Psoas muscle (tissue), 8 donors: Measurements from ENCODE around the gene RASAL2. TPM values are rescaled to one million over a fixed set of nuclear protein-coding genes. Genes with fewer than 3 reads are reported as not detected.

Experiments used
- ATAC-seq, 4 donors: fragments of 200-7000 bp; cut with Tn5 transposase; one replicate each; pipeline ENCODE4 v1.9.1; 2020; ENCODE audit warnings: moderate library complexity in 3 of 4, mild to moderate bottlenecking in 2 of 4
- DNase-seq, 2 donors: peaks; one replicate each; pipeline ENCODE4 v3.0.0-alpha.2; 2020
- H3K27ac ChIP-seq: fragments of 200-600 bp; one replicate; pipeline ENCODE4 v1.8.0; 2022
- H3K27me3 ChIP-seq, 3 donors: fragments of 200-600 bp in 1 of 3; one replicate each; pipeline versions ENCODE4 v1.6.1 to v1.8.0; 2013 to 2022; ENCODE audit warnings: low read length in 2 of 3, mild to moderate bottlenecking in 2 of 3, moderate library complexity in 1 of 3; ENCODE audit not compliant: insufficient read depth in 3 of 3
- H3K36me3 ChIP-seq, 2 donors: fragments of 200-600 bp in 1 of 2; one replicate each; pipeline versions ENCODE4 v1.6.1 to v1.8.0; 2013 to 2022; ENCODE audit warnings: low read depth in 1 of 2, mild to moderate bottlenecking in 1 of 2, moderate library complexity in 1 of 2; ENCODE audit not compliant: insufficient read depth in 1 of 2
- H3K4me1 ChIP-seq: fragments of 200-600 bp; one replicate; pipeline ENCODE4 v1.8.0; 2022
- H3K4me3 ChIP-seq: fragments of 200-600 bp; one replicate; pipeline ENCODE4 v1.8.0; 2022; ENCODE audit warnings: mild to moderate bottlenecking
- H3K9me3 ChIP-seq: fragments of 200-600 bp; one replicate; pipeline ENCODE4 v1.8.0; 2022
- CTCF ChIP-seq: fragments of 200-600 bp; IDR thresholded peaks from one replicate; pipeline ENCODE4 v1.8.0; 2022; ENCODE audit warnings: antibody characterized with exemption
- WGBS, 3 donors: extraction: QIAGEN DNeasy Blood & Tissue Kit; methylation state at CpG; one replicate each; pipeline versions ENCODE4 v1.1.6 to v1.1.7; 2013; 5-methylcytosine and 5-hydroxymethylcytosine counted together
- intact Hi-C, 2 donors: fragments of 100-400 bp; cut with DNase I; formaldehyde crosslinking; loops; one replicate each; pipeline versions ENCODE4 v1.11.0 to v1.14.2; 2022
- polyA plus RNA-seq, 3 donors: library from polyadenylated mRNA; stranded (reverse); fragments of 200-250 nt; gene quantifications; one replicate each; pipeline ENCODE4 v1.2.3, GENCODE V29; 2013
- total RNA-seq, 4 donors: library from RNA; stranded (reverse); fragmentation: NEBNext Ultra II Directional in 2 of 4; extraction: Animal tissue kit (Norgen Biotek cat#: 25700) in 2 of 4; gene quantifications; one replicate each; pipeline versions ENCODE4 v1.2.1 to v1.2.4, GENCODE V29; 2021 to 2023
- donor health status: healthy with polysubstance abuse.
- donor health status: DM: no; HTN: no; CAD: no; lungs with moderate emphysema.
- donor health status: Bipolar disorder and iron deficiency.
- donor health status: healthy.
- donor health status: DM: yes; HTN: yes; CAD: no.
- donor health status: DM: no; HTN: no; CAD: no.
- donor health status: DM: no; HTN: no; CAD: no.
- donor health status: DM: yes; HTN: yes; CAD: no.

The RASAL2 gene
- total and polyA plus RNA-seq, 7 donors: 1.9 to 42.1 (median 5.5) TPM

- DNase-seq (no peak), ATAC-seq (no peak)
- WGBS, 3 donors: 97 to 98% (median 97%) methylated on average over 4 of the region's 4 CpGs
- Histone ChIP-seq H3K36me3 (no peaks in the 10 kb centered on the region), H3K27me3 (no peaks in the 10 kb centered on the region), H3K4me1 (no peaks in the 10 kb centered on the region), H3K27ac (no peak overlapping the region), H3K4me3 (no peak overlapping the region), H3K9me3 (no peaks in the 10 kb centered on the region)
- intact Hi-C loops: loop anchor here in 1 of 2 donors (5.0 kb wide), 1 partner anchor 41 kb away; no protein-coding TSS in a partner anchor
- TF ChIP-seq CTCF: no peak
Measured at GRCh38 chr1:178352790-178353416, 259.0 kb downstream of the RASAL2 start.

- Histone ChIP-seq H3K4me3 (no peak overlapping the region), H3K27ac (no peak overlapping the region), H3K4me1 (no peaks in the 10 kb centered on the region), H3K9me3 (no peaks in the 10 kb centered on the region), H3K27me3 (no peaks in the 10 kb centered on the region), H3K36me3 (no peaks in the 10 kb centered on the region)
- ATAC-seq (peak in 3 of 4 donors; percentile 19 to 49 (median 34)), DNase-seq (no peak)
- TF ChIP-seq CTCF: no peak
- WGBS, 3 donors: 36 to 89% (median 45%) methylated on average over 1 of the region's 1 CpG
- intact Hi-C loops: loop anchor here in 1 of 2 donors (5.0 kb wide), 1 partner anchor 41 kb away; no protein-coding TSS in a partner anchor
Measured at GRCh38 chr1:178353524-178353923, 259.6 kb downstream of the RASAL2 start.

GRCh38 chr1:178354816-178355215, 260.9 kb downstream of the RASAL2 start:
- intact Hi-C loops: loop anchor here in 1 of 2 donors (5.0 kb wide), 1 partner anchor 43 kb away; no protein-coding TSS in a partner anchor
- Histone ChIP-seq H3K36me3 (no peaks in the 10 kb centered on the region), H3K9me3 (no peaks in the 10 kb centered on the region), H3K4me1 (no peaks in the 10 kb centered on the region), H3K4me3 (no peak overlapping the region), H3K27me3 (no peaks in the 10 kb centered on the region), H3K27ac (no peak overlapping the region)
- ATAC-seq (no peak), DNase-seq (no peak)
- 79 to 82% (median 81%) methylated on average over 3 of the region's 3 CpGs for WGBS, 3 donors
- TF ChIP-seq CTCF: no peak

GRCh38 chr1:178356299-178356698, 262.4 kb downstream of the RASAL2 start:
- DNase-seq (no peak), ATAC-seq (no peak)
- intact Hi-C loops: no loop called here
- Histone ChIP-seq H3K4me1 (no peaks in the 10 kb centered on the region), H3K9me3 (no peaks in the 10 kb centered on the region), H3K36me3 (no peaks in the 10 kb centered on the region), H3K27me3 (no peaks in the 10 kb centered on the region), H3K4me3 (no peak overlapping the region), H3K27ac (no peak overlapping the region)
- no peak for TF ChIP-seq CTCF
- 93 to 100% (median 95%) methylated on average over 1 of the region's 1 CpG for WGBS, 3 donors

GRCh38 chr1:178358456-178358855, 264.6 kb downstream of the RASAL2 start:
- H3K36me3 ChIP-seq: no peaks in the 10 kb centered on the region
- no peaks in the 10 kb centered on the region for H3K9me3 ChIP-seq
- ATAC-seq (no peak), DNase-seq (no peak)
- H3K4me3 ChIP-seq: no peak overlapping the region
- TF ChIP-seq CTCF: no peak
- no peak overlapping the region for H3K27ac ChIP-seq
- H3K4me1 ChIP-seq: peaks cover 7% of the 10 kb centered on the region
- 79 to 92% (median 84%) methylated on average over 1 of the region's 1 CpG for WGBS, 3 donors
- intact Hi-C loops: no loop called here
- H3K27me3 ChIP-seq: no peaks in the 10 kb centered on the region
